Measurements from ENCODE around the gene GALNTL6.

DNA sequence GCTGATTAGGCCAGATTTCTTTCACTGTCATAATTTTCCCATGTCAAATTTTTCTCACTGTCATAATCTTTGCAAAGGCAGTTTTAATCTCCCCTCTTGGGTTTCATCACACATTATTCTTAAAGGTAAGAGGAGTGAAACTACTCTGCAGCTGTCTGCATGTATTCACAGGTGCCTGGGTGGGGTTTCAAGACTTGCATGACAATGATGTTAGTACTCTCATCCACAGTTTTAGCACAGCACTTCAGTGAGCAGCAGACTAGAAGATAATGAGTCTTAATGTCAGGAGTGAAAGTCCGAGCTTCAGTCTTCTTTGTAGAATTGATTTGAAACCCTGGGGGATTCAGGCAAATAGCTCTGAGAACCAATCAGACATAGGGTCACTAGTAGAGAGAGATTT lies 1172.9 kb downstream of the GALNTL6 start:
- TF ChIP-seq, protein P1, sequence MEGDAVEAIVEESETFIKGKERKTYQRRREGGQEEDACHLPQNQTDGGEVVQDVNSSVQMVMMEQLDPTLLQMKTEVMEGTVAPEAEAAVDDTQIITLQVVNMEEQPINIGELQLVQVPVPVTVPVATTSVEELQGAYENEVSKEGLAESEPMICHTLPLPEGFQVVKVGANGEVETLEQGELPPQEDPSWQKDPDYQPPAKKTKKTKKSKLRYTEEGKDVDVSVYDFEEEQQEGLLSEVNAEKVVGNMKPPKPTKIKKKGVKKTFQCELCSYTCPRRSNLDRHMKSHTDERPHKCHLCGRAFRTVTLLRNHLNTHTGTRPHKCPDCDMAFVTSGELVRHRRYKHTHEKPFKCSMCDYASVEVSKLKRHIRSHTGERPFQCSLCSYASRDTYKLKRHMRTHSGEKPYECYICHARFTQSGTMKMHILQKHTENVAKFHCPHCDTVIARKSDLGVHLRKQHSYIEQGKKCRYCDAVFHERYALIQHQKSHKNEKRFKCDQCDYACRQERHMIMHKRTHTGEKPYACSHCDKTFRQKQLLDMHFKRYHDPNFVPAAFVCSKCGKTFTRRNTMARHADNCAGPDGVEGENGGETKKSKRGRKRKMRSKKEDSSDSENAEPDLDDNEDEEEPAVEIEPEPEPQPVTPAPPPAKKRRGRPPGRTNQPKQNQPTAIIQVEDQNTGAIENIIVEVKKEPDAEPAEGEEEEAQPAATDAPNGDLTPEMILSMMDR (IDR thresholded peaks at IDR 0.05) = no peak
- TF ChIP-seq POLR2A (IDR thresholded peaks at IDR 0.05) = no peak

All from Peyer's patch (tissue), 4 donors.